DMS79 (cell line): ENCODE measurements around the gene NME5.

Source experiments
- DNase-seq: peaks from one replicate; lab custom pipeline; 2025; lab: John Stamatoyannopoulos, UW

The NME5 gene

DNA sequence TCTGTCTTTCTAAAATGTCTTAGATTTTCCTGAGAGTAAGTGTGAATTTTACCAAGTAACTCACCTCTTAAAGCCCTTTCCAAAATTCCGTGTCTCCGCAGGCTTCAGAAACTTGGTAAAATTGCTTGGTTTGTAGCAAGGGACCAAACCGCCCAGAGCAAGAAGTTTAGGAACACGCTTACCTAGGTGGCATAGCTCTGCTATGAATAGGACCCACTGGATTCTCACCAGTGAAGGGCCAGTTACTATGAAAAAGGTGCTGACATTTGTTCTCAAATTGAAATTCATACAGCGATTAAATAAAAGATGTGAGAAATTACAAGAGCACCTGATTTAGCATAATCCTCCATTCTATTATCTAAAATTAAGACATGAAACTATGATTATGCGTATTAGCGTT, 6.7 kb downstream of the NME5 start:
- DNase-seq = no peak

DNA sequence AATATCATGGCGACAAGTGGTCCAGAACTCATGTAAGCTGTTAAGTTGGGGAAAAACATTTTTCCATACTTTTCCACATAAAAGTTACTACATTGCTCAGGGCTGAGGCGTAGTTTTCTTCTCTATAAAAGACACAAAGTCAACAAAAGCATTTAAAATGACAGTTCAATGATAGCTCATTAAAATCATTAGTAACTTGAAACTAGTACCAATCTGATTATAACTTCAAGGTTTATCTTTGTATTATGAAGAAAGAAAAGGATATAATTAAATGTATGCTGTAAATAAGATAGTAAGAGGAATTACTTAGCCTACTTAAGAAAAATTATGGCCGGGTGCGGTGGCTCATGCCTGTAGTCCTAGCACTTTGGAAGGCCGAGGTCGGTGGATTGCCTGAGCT, 9.9 kb downstream of the NME5 start:
- DNase-seq = no peak

DNA sequence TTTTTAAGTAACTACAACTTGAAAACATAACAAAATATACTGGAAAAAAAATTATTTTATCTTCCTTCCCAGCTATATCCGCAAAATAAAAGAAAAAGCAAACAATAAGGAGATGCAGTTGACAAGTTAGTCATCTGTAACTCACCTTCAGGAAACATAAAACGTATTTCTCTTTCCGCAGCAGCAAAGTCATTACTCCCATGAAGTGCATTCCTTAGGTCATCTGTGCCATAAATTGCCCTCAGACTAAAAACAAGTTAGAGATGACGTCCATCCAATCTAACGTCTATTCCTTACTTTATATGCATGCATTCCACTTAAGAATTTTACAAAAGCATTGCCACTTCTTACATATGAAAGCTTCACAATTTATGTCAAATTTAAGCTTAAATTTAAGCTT, 10.9 kb downstream of the NME5 start:
- no peak for DNase-seq

DNA sequence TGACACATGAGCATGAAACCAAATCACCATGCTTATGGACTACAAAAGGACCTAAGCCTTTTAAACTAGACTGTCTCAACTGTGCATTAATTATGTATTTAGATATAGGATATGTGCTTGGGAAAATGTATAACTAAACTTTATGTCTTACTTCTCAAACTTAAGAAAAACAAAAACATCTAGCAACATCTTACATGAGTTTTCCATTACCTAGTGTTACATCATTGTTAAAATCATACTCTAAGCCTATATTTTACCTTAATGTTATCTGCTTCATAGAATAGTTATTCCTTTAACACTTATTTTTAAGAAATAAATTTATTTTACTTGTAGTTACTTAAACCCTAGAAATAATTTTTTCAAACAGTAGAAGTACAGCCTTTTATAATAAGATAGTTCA, 24.0 kb downstream of the NME5 start:
- DNase-seq = no peak

GRCh38 chr5:138111937-138112336, 27.3 kb downstream of the NME5 start:
- no peak for DNase-seq

DNA sequence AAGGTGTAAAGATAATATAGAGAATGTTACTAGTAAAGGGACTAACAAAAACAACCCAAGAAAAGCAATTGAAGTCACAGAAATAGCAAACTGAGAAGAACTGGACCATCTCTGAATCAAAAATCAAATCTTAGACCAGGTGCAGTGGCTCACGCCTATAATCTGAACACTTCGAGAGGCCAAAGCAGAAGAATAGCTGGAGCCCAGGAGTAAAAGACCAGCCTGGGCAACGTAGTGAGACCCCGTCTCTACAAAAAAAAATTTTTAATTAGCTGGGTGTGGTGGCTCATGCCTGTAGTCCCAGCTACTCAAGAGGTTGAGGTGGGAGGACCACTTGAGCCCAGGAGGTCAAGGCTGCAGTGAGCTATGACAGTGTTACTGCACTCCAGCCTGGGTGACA, 28.0 kb downstream of the NME5 start:
- DNase-seq = no peak

DNA sequence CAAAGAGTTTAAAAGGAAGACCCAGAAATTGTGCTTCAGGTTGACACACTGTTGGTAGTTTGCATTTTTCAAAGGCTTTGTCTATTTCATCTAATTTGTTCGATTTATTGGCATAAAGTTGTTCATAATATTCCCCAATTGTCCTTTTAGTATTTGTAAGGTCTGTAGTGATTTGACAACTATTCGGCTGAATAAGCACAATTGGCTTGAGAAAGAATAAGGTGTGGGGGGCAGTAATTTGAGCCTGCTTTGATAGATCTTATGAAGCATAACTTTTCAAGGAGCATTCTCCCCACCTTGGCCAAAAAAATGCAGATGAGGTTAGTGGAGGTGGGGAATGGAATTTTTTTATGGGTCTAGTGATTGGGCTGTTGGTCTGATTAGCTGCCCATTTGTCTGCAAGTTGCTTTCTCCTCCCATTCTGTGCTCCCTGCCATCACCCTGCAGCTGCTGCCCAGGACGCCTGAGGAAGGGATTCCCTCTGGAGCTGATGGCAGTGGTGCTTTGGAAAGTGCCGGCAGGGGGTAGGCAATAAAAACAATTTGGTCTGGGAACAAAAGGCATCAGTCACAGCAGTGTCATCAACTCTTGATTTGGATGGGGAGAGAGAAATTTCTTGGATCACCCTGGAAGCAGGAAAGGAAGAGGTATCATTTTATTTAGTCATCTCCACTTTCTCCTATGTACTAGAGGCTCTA, 28.8 kb downstream of the NME5 start:
- no peak for DNase-seq

GRCh38 chr5:138109463-138110265, 29.6 kb downstream of the NME5 start:
- peak; percentile 21 for DNase-seq

GRCh38 chr5:138107213-138107612, 32.0 kb downstream of the NME5 start:
- no peak for DNase-seq

- no peak for DNase-seq
Measured at GRCh38 chr5:138105709-138106108, 33.5 kb downstream of the NME5 start.

DNA sequence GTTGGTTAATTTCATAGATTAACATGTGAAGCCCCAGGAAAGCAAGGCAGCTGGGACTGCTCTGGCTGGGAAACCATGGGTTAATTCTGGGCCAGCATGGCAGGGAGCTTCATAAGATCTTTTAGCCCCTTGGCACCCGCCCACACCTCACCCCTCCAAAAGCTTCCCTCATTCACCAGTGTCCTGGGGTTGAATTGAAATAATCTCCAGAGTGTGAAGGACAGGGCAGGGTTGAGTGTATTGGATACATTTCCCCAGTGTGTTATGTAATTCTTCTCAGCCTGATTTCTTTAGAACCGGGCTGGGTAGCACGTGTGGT, 36.0 kb downstream of the NME5 start:
- DNase-seq = no peak

GRCh38 chr5:138102454-138103318, 36.5 kb downstream of the NME5 start:
- DNase-seq = no peak

- no peak for DNase-seq
Measured at GRCh38 chr5:138096997-138097828, 42.0 kb downstream of the NME5 start.

DNA sequence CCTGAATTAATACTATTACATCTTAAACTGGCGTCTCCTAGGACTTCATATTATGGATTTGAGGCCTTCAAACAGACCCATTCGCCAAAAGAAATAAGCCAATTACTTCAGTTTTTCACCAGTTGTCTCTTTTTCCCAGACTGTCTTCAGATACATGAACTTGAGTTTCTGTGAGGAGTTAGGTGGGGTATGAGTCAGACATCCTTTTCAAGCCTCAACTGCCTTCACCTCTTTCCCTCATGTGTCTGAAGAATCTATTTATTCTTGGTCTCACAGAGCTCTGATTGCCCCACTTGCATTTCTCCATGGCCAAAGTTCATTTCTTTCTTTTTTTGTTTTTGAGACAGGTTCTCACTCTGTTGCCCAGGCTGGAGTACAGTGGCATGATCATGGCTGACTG, 42.9 kb downstream of the NME5 start:
- DNase-seq = no peak

DNA sequence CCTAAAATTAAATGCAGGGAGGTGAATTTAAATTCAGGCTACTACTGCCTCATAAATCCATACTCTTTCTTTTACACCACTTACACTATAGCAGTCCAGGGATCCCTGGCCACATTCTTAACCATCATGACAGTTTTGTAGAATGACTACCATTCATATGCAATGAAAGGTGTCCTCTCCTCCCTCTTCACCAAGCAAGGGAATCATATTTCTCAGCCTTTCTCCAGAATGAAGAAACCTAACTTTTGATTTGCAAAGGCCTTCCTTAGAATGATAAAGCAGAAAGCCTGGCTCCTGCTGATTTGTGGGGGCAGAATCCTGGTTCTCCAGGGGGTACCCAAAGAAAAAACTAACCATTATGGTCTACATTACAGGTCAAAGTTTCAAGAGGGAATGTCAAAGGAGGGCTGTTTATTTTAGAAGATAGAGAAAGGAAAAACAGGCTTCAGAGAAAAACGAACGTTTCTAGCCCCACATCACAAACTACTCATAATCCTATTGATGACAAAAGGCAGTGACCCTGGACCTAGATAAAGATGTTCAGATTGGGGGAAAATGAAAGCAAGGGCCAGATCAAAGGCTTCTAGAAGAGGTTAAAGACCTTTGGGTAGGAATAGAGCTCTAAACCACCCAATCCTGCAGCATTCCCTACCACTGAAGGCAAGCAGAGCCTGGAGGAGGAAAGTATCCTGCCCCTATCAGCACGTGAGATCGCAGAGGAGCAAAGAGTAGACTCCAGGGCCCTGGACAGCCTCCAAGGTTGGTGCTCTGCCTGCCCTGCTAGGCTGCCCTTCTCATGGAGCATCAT, 43.9 kb downstream of the NME5 start:
- no peak for DNase-seq

GRCh38 chr5:138093036-138093435, 46.2 kb downstream of the NME5 start:
- DNase-seq = no peak

GRCh38 chr5:138092301-138092700, 46.9 kb downstream of the NME5 start:
- DNase-seq = no peak

GRCh38 chr5:138091685-138092084, 47.5 kb downstream of the NME5 start:
- no peak for DNase-seq

DNA sequence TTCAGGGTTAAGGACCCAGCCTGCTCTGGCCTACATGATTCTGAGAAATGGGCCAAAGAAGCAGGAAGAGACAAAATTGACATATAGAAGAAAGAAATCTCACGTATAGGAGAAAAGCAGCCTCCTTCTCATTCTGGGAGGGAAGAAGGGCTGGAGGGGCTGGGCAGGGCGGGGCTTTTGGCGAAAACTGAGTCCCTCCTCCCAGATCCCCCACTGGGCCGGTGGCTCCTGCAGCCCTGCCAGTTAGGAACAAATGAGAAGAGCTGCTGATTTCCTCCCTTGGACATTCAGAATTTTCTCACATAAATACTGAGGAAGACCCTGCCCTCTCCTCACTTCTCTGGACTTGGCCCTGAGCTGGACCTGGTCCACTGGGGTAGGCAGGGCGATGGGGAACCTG, 55.5 kb downstream of the NME5 start, which contains the start of gene WNT8A:
TSS of gene WNT8A (plus strand) at position 332 of the 400 bp plus-strand sequence. CDS start 95 bp downstream, outside the sequence.
- no peak for DNase-seq

DNA sequence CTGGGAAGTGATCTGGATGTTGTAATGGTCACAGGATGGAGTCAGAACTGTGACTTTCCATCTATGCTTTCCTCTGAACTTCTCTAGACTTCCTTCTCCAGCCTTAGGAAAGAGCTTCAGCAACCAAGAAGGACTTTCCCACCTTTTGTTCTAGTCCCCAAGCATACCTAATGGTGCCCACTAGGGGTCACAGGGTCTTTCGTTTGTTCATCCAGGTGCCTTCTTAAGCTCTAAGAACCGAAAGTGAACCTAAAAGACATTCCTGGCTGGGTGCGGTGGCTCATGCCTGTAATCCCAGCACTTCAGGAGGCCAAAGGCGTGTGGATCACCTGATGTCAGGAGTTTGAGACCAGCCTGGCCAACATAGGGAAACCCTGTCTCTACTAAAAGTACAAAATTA, 57.2 kb downstream of the NME5 start:
- no peak for DNase-seq
